SK-N-SH (cell line): ENCODE results near the gene THTPA. TPM values are rescaled to one million over a fixed set of nuclear protein-coding genes. Genes with fewer than 3 reads are reported as not detected.

Experiments
- CTCF ChIA-PET: fragments of 300-600, 350-600 bp; formaldehyde crosslinking; extraction: SDS; loops from one replicate; lab custom pipeline; 2021; lab: Yijun Ruan, JAX
- POLR2A ChIA-PET: fragments of 350-600 bp; sonication (Branson Sonifier 250); formaldehyde crosslinking; extraction: SDS; loops from one replicate; lab custom pipeline; 2020; ENCODE audit warnings: antibody characterized with exemption, inconsistent platforms; lab: Yijun Ruan, JAX
- DNase-seq: peaks from one replicate; pipeline ENCODE4 v3.0.0; 2012
- H2AFZ ChIP-seq: fragments of 200-600 bp; sonication (generic); 2 replicates; pipeline ENCODE4 v1.8.1; 2016; ENCODE audit warnings: antibody characterized with exemption, mild to moderate bottlenecking, low read depth
- H3F3A ChIP-seq: fragments of 200-600 bp; sonication (generic); replicated peaks from 2 replicates; pipeline ENCODE3; 2016; ENCODE audit warnings: antibody characterized with exemption, mild to moderate bottlenecking; ENCODE audit not compliant: insufficient read depth
- H3K27ac ChIP-seq, 2 experiments: fragments of 200-500 bp in 1 of 2; fragments of 200-600 bp in 1 of 2; sonication (Bioruptor generic) in 1 of 2; sonication (generic), shearing (Covaris generic) in 1 of 2; 2 replicates each; pipeline versions ENCODE4 v1.5.1 to v1.6.1; 2014 to 2016; ENCODE audit warnings: low read depth in 2 of 2, inconsistent platforms in 1 of 2, low read length in 1 of 2, mild to moderate bottlenecking in 1 of 2, mixed read lengths in 1 of 2
- H3K27me3 ChIP-seq: fragments of 200-600 bp; sonication (generic), shearing (Covaris generic); 2 replicates; pipeline ENCODE4 v1.6.1; 2016; ENCODE audit warnings: mixed run types; ENCODE audit not compliant: insufficient read depth
- H3K36me3 ChIP-seq, 2 experiments: fragments of 200-500 bp in 1 of 2; fragments of 200-600 bp in 1 of 2; sonication (Bioruptor generic) in 1 of 2; sonication (generic) in 1 of 2; replicated peaks in 1 of 2; 2 replicates each; pipeline versions ENCODE3 to v1.5.1; 2014 to 2016; ENCODE audit warnings: low read length in 1 of 2, mild to moderate bottlenecking in 1 of 2; ENCODE audit not compliant: insufficient read depth in 2 of 2, control insufficient read depth in 1 of 2
- H3K4me1 ChIP-seq, 2 experiments: fragments of 200-500 bp in 1 of 2; fragments of 200-600 bp in 1 of 2; sonication (Bioruptor generic) in 1 of 2; sonication (generic), shearing (Covaris generic) in 1 of 2; 2 replicates each; pipeline versions ENCODE4 v1.5.1 to v1.6.1; 2014 to 2016; ENCODE audit warnings: low read depth in 1 of 2, low read length in 1 of 2, mixed run types in 1 of 2; ENCODE audit not compliant: insufficient read depth in 2 of 2, control insufficient read depth in 1 of 2
- H3K4me2 ChIP-seq: fragments of 200-600 bp; sonication (generic), shearing (Covaris generic); 2 replicates; pipeline ENCODE4 v1.6.1; 2017; ENCODE audit warnings: mixed run types
- H3K4me3 ChIP-seq, 2 experiments: fragments of 200-500 bp in 1 of 2; fragments of 200-600 bp in 1 of 2; sonication (Bioruptor generic) in 1 of 2; sonication (generic), shearing (Covaris generic) in 1 of 2; 2 replicates each; pipeline versions ENCODE4 v1.5.1 to v1.8.1; 2014 to 2016; ENCODE audit warnings: low read depth in 2 of 2, inconsistent platforms in 1 of 2, low read length in 1 of 2, mild to moderate bottlenecking in 1 of 2, mixed read lengths in 1 of 2, moderate library complexity in 1 of 2
- H3K79me2 ChIP-seq: fragments of 200-600 bp; sonication (generic); 2 replicates; pipeline ENCODE4 v1.8.1; 2017; ENCODE audit warnings: mild to moderate bottlenecking; ENCODE audit not compliant: insufficient read depth
- H3K9ac ChIP-seq: fragments of 200-600 bp; sonication (generic); 2 replicates; pipeline ENCODE4 v1.6.1; 2017; ENCODE audit warnings: mixed run types
- H3K9me2 ChIP-seq: fragments of 200-600 bp; sonication (generic); 2 replicates; pipeline ENCODE4 v1.6.1; 2017; ENCODE audit warnings: mixed run types
- H3K9me3 ChIP-seq: fragments of 200-600 bp; sonication (generic); 2 replicates; pipeline ENCODE4 v1.6.1; 2017; ENCODE audit warnings: mixed run types, mild to moderate bottlenecking, moderate library complexity
- H4K20me1 ChIP-seq: fragments of 200-600 bp; sonication (generic); 2 replicates; pipeline ENCODE4 v1.6.1; 2017; ENCODE audit warnings: mild to moderate bottlenecking, mixed run types; ENCODE audit not compliant: insufficient read depth
- ELF1 ChIP-seq: IDR thresholded peaks from 2 replicates; pipeline ENCODE4 v1.4.0; 2012
- EZH2phosphoT487 ChIP-seq: fragments of 200-600 bp; sonication (generic); IDR thresholded peaks from 2 replicates; pipeline ENCODE4 v1.6.1; 2017; ENCODE audit warnings: low read depth, mixed run types, mild to moderate bottlenecking, antibody characterized with exemption, moderate library complexity, borderline replicate concordance
- FOSL2 ChIP-seq: IDR thresholded peaks from 2 replicates; pipeline ENCODE4 v1.4.0; 2012; ENCODE audit warnings: low read depth, mild to moderate bottlenecking, moderate library complexity, borderline replicate concordance
- FOXJ3 ChIP-seq: sonication (generic); formaldehyde crosslinking; IDR thresholded peaks from 2 replicates; pipeline ENCODE4 v1.5.1; 2020; ENCODE audit warnings: mild to moderate bottlenecking, missing genetic modification reagents
- FOXM1 ChIP-seq: IDR thresholded peaks from 2 replicates; pipeline ENCODE4 v1.4.0; 2012; ENCODE audit warnings: low read depth, mild to moderate bottlenecking
- GATA2 ChIP-seq: sonication (generic); formaldehyde crosslinking; IDR thresholded peaks from 2 replicates; pipeline ENCODE4 v1.5.0; 2020; ENCODE audit warnings: mild to moderate bottlenecking, missing genetic modification reagents
- IRF3 ChIP-seq: fragments of 150-350 bp; IDR thresholded peaks from 2 replicates; pipeline ENCODE4 v1.6.1; 2016; ENCODE audit warnings: mild to moderate bottlenecking, low read depth, low read length
- MAX ChIP-seq: IDR thresholded peaks from 2 replicates; pipeline ENCODE4 v1.4.0; 2012; ENCODE audit warnings: low read depth
- MEF2A ChIP-seq: IDR thresholded peaks from 2 replicates; pipeline ENCODE4 v1.4.0; 2012; ENCODE audit warnings: low read depth, borderline replicate concordance
- NRF1 ChIP-seq: IDR thresholded peaks from 2 replicates; pipeline ENCODE4 v1.6.1; 2012; ENCODE audit warnings: low read depth, mild to moderate bottlenecking, low read length
- RCOR1 ChIP-seq: fragments of 150-350 bp; IDR thresholded peaks from 2 replicates; pipeline ENCODE4 v1.6.1; 2017; ENCODE audit warnings: antibody characterized with exemption, low read length
- RFX5 ChIP-seq: IDR thresholded peaks from 2 replicates; pipeline ENCODE4 v1.6.1; 2012; ENCODE audit warnings: mild to moderate bottlenecking, improper control_type of control experiment, low read length
- SIN3A ChIP-seq: IDR thresholded peaks from 2 replicates; pipeline ENCODE4 v1.6.1; 2012; ENCODE audit warnings: low read depth, mild to moderate bottlenecking, low read length, moderate library complexity, borderline replicate concordance
- TCF12 ChIP-seq: IDR thresholded peaks from 2 replicates; pipeline ENCODE4 v1.4.0; 2012
- TEAD4 ChIP-seq: IDR thresholded peaks from 2 replicates; pipeline ENCODE4 v1.4.0; 2012; ENCODE audit warnings: mild to moderate bottlenecking, borderline replicate concordance; ENCODE audit not compliant: insufficient read depth
- USF2 ChIP-seq: fragments of 150-350 bp; IDR thresholded peaks from 2 replicates; pipeline ENCODE4 v1.6.1; 2017; ENCODE audit warnings: antibody characterized with exemption, low read length, low read depth, borderline replicate concordance
- WGBS: methylation state at CpG from one replicate; pipeline ENCODE4 v1.1.6; 2017; ENCODE audit warnings: low lambda C conversion rate; 5-methylcytosine and 5-hydroxymethylcytosine counted together
- polyA plus RNA-seq, 3 experiments: library from polyadenylated mRNA; depleted of rRNA; stranded (reverse); fragments of >200 nt; gene quantifications; 2 replicates each; pipeline ENCODE4 v1.2.3, GENCODE V29; 2012

THTPA gene
- polyA plus RNA-seq, 1 of the 3 experiments (the other 2 are of a cell fraction), result 16.3 TPM

GRCh38 chr14:23532658-23533057, 23.4 kb upstream of the THTPA start:
- H4K20me1 ChIP-seq, result no peaks in the 10 kb centered on the region
- peaks cover 0 to 16% of the 10 kb centered on the region in 2 experiments for H3K36me3 ChIP-seq
- ChIA-PET POLR2A (no interaction called here), CTCF (interaction anchor here (0.7 to 11.4 kb wide), 7 partner anchors 9 to 237 kb away, joined by 3 to 142 read pairs (median 4); no protein-coding TSS in a partner anchor)
- no peak overlapping the region for H3K9ac ChIP-seq
- peaks cover 0 to 4% of the 10 kb centered on the region in 2 experiments; a peak in 1 of 4 replicates for H3K4me1 ChIP-seq
- no peak overlapping the region for H3K27ac ChIP-seq
- H3K9me2 ChIP-seq, result no peaks in the 10 kb centered on the region
- H3K4me2 ChIP-seq, result no peak overlapping the region
- H3K79me2 ChIP-seq, result no peaks in the 10 kb centered on the region
- no peaks in the 10 kb centered on the region for H3K27me3 ChIP-seq
- H3F3A ChIP-seq, result no peaks in the 10 kb centered on the region
- 88% methylated on average over 5 of the region's 7 CpGs for WGBS
- DNase-seq, result no peak
- no peak overlapping the region for H3K4me3 ChIP-seq
- TF ChIP-seq FOXJ3 (CRISPR knock-in tag) (no peak), ELF1 (no peak), RCOR1 (no peak), SIN3A (no peak), MEF2A (no peak), FOSL2 (no peak), USF2 (no peak), EZH2phosphoT487 (no peak), RFX5 (no peak)
- no peaks in the 10 kb centered on the region for H3K9me3 ChIP-seq
- H2AFZ ChIP-seq, result no peak overlapping the region

GRCh38 chr14:23533652-23534435, 22.2 kb upstream of the THTPA start:
- no peaks in the 10 kb centered on the region for H3K27me3 ChIP-seq
- DNase-seq, result no peak
- WGBS, result 91% methylated on average over 7 of the region's 16 CpGs
- no peaks in the 10 kb centered on the region for H4K20me1 ChIP-seq
- H3K9me2 ChIP-seq, result no peaks in the 10 kb centered on the region
- ChIA-PET CTCF (interaction anchor here (1.0 to 11.4 kb wide), 6 partner anchors 10 to 53 kb away, joined by 3 to 142 read pairs (median 6); no protein-coding TSS in a partner anchor), POLR2A (no interaction called here)
- TF ChIP-seq TCF12, result no peak
- no peak for TF ChIP-seq GATA2
- TF ChIP-seq MAX, result no peak
- TF ChIP-seq RCOR1, result no peak
- TF ChIP-seq TEAD4, result no peak
- no peak for TF ChIP-seq IRF3
- TF ChIP-seq FOXM1, result no peak
- no peak for TF ChIP-seq USF2
- no peak for TF ChIP-seq NRF1
- H3K4me1 ChIP-seq, result no peaks in the 10 kb centered on the region; a peak in 1 of 4 replicates
- H3K9ac ChIP-seq, result no peak overlapping the region
- no peak overlapping the region for H3K27ac ChIP-seq
- H3K4me2 ChIP-seq, result no peak overlapping the region
- peaks cover 0 to 16% of the 10 kb centered on the region in 2 experiments for H3K36me3 ChIP-seq
- no peaks in the 10 kb centered on the region for H3K9me3 ChIP-seq
- no peak overlapping the region for H2AFZ ChIP-seq
- no peaks in the 10 kb centered on the region for H3F3A ChIP-seq
- H3K79me2 ChIP-seq, result no peaks in the 10 kb centered on the region
- no peak overlapping the region for H3K4me3 ChIP-seq
